NCI-H82 treated with DMSO at 0.1 percent for 48 hours (cell line): ENCODE data around the gene RPS4Y2.

Source experiments
- DNase-seq: peaks from one replicate; lab custom pipeline; 2025; ENCODE audit not compliant: unreplicated experiment; lab: John Stamatoyannopoulos, UW

The RPS4Y2 gene

GRCh38 chrY:20817067-20817466 lies 61.2 kb downstream of the RPS4Y2 start:
- DNase-seq: no peak
